ENCODE data around the gene PTGFRN.
"Not testable (repeated sequence)": the region's sequence is repeated elsewhere in the genome, so short reads cannot be mapped to it uniquely, and the experiment has no call there.

Gene PTGFRN

GRCh38 chr1:116875391-116875790 is 34.3 kb upstream of the PTGFRN start:
- Histone ChIP-seq H3K4me3 (ENCODE audit: low read depth, low read length) (no peak overlapping the region), H3K27ac (ENCODE audit: low read depth, low read length) (no peak overlapping the region), H3K9ac (ENCODE audit: low read depth, low read length) (no peak overlapping the region), H3K4me1 (ENCODE audit: control insufficient read depth, insufficient read depth, low read length) (peaks cover 24% of the 10 kb centered on the region), H3K36me3 (ENCODE audit: control insufficient read depth, insufficient read depth, low read length) (no peaks in the 10 kb centered on the region), H3K27me3 (ENCODE audit: control insufficient read depth, insufficient read depth, low read length) (no peaks in the 10 kb centered on the region), H3K9me3 (ENCODE audit: control insufficient read depth, insufficient read depth, low read length) (no peaks in the 10 kb centered on the region)

GRCh38 chr1:116875946-116876345 is 33.8 kb upstream of the PTGFRN start:
- peaks cover 24% of the 10 kb centered on the region for H3K4me1 ChIP-seq (ENCODE audit: control insufficient read depth, insufficient read depth, low read length)

GRCh38 chr1:116877141-116877818 is 32.4 kb upstream of the PTGFRN start:
- Histone ChIP-seq H3K9ac (ENCODE audit: low read depth, low read length) (no peak overlapping the region), H3K4me1 (ENCODE audit: control insufficient read depth, insufficient read depth, low read length) (peaks cover 24% of the 10 kb centered on the region), H3K9me3 (ENCODE audit: control insufficient read depth, insufficient read depth, low read length) (no peaks in the 10 kb centered on the region), H3K4me3 (ENCODE audit: low read depth, low read length) (peak overlapping the region; percentile 28; the same call in 1 of the 2 replicates), H3K27ac (ENCODE audit: low read depth, low read length) (no peak overlapping the region), H3K27me3 (ENCODE audit: control insufficient read depth, insufficient read depth, low read length) (no peaks in the 10 kb centered on the region), H3K36me3 (ENCODE audit: control insufficient read depth, insufficient read depth, low read length) (no peaks in the 10 kb centered on the region)

More at GRCh38 chr1:116875946-116876345, 33.8 kb upstream of the PTGFRN start:
- not testable (repeated sequence) for H3K9ac ChIP-seq (ENCODE audit: low read depth, low read length); H3K27ac ChIP-seq (ENCODE audit: low read depth, low read length); H3K9me3 ChIP-seq (ENCODE audit: control insufficient read depth, insufficient read depth, low read length); H3K4me3 ChIP-seq (ENCODE audit: low read depth, low read length); H3K36me3 ChIP-seq (ENCODE audit: control insufficient read depth, insufficient read depth, low read length); H3K27me3 ChIP-seq (ENCODE audit: control insufficient read depth, insufficient read depth, low read length)

- no peaks in the 10 kb centered on the region for H3K36me3 ChIP-seq (ENCODE audit: control insufficient read depth, insufficient read depth, low read length)
- H3K9ac ChIP-seq (ENCODE audit: low read depth, low read length), result peak overlapping the region; percentile 27; the same call in 1 of the 2 replicates
- peaks cover 24% of the 10 kb centered on the region for H3K4me1 ChIP-seq (ENCODE audit: control insufficient read depth, insufficient read depth, low read length)
- H3K27me3 ChIP-seq (ENCODE audit: control insufficient read depth, insufficient read depth, low read length), result no peaks in the 10 kb centered on the region
- peak overlapping the region; percentile 67 for H3K27ac ChIP-seq (ENCODE audit: low read depth, low read length)
- H3K4me3 ChIP-seq (ENCODE audit: low read depth, low read length), result peak overlapping the region; percentile 24; the same call in 1 of the 2 replicates
- H3K9me3 ChIP-seq (ENCODE audit: control insufficient read depth, insufficient read depth, low read length), result no peaks in the 10 kb centered on the region
Measured at GRCh38 chr1:116878804-116879477, 30.8 kb upstream of the PTGFRN start.

- Histone ChIP-seq H3K4me1 (ENCODE audit: control insufficient read depth, insufficient read depth, low read length) (peaks cover 24% of the 10 kb centered on the region), H3K36me3 (ENCODE audit: control insufficient read depth, insufficient read depth, low read length) (no peaks in the 10 kb centered on the region), H3K4me3 (ENCODE audit: low read depth, low read length) (no peak overlapping the region), H3K27ac (ENCODE audit: low read depth, low read length) (peak overlapping the region; percentile 67), H3K9ac (ENCODE audit: low read depth, low read length) (peak overlapping the region; percentile 19; the same call in 1 of the 2 replicates), H3K27me3 (ENCODE audit: control insufficient read depth, insufficient read depth, low read length) (no peaks in the 10 kb centered on the region), H3K9me3 (ENCODE audit: control insufficient read depth, insufficient read depth, low read length) (no peaks in the 10 kb centered on the region)
Measured at GRCh38 chr1:116879478-116880133, 30.1 kb upstream of the PTGFRN start.

GRCh38 chr1:116880917-116881316 is 28.8 kb upstream of the PTGFRN start:
- Histone ChIP-seq H3K36me3 (ENCODE audit: control insufficient read depth, insufficient read depth, low read length) (no peaks in the 10 kb centered on the region), H3K9ac (ENCODE audit: low read depth, low read length) (no peak overlapping the region), H3K27me3 (ENCODE audit: control insufficient read depth, insufficient read depth, low read length) (no peaks in the 10 kb centered on the region), H3K4me1 (ENCODE audit: control insufficient read depth, insufficient read depth, low read length) (peaks cover 24% of the 10 kb centered on the region), H3K27ac (ENCODE audit: low read depth, low read length) (no peak overlapping the region), H3K4me3 (ENCODE audit: low read depth, low read length) (no peak overlapping the region), H3K9me3 (ENCODE audit: control insufficient read depth, insufficient read depth, low read length) (no peaks in the 10 kb centered on the region)

- Histone ChIP-seq H3K4me1 (ENCODE audit: control insufficient read depth, insufficient read depth, low read length) (peaks cover 24% of the 10 kb centered on the region), H3K9me3 (ENCODE audit: control insufficient read depth, insufficient read depth, low read length) (no peaks in the 10 kb centered on the region), H3K9ac (ENCODE audit: low read depth, low read length) (no peak overlapping the region), H3K27me3 (ENCODE audit: control insufficient read depth, insufficient read depth, low read length) (no peaks in the 10 kb centered on the region), H3K4me3 (ENCODE audit: low read depth, low read length) (no peak overlapping the region), H3K27ac (ENCODE audit: low read depth, low read length) (no peak overlapping the region), H3K36me3 (ENCODE audit: control insufficient read depth, insufficient read depth, low read length) (no peaks in the 10 kb centered on the region)
Measured at GRCh38 chr1:116881879-116882520, 27.7 kb upstream of the PTGFRN start.

GRCh38 chr1:116882866-116883265 is 26.9 kb upstream of the PTGFRN start:
- no peaks in the 10 kb centered on the region for H3K36me3 ChIP-seq (ENCODE audit: control insufficient read depth, insufficient read depth, low read length)
- no peak overlapping the region for H3K4me3 ChIP-seq (ENCODE audit: low read depth, low read length)
- H3K9ac ChIP-seq (ENCODE audit: low read depth, low read length), result no peak overlapping the region
- H3K27me3 ChIP-seq (ENCODE audit: control insufficient read depth, insufficient read depth, low read length), result no peaks in the 10 kb centered on the region
- H3K27ac ChIP-seq (ENCODE audit: low read depth, low read length), result no peak overlapping the region
- H3K9me3 ChIP-seq (ENCODE audit: control insufficient read depth, insufficient read depth, low read length), result no peaks in the 10 kb centered on the region
- H3K4me1 ChIP-seq (ENCODE audit: control insufficient read depth, insufficient read depth, low read length), result peaks cover 18% of the 10 kb centered on the region

GRCh38 chr1:116886291-116886878 is 23.3 kb upstream of the PTGFRN start:
- Histone ChIP-seq H3K9ac (ENCODE audit: low read depth, low read length) (no peak overlapping the region), H3K4me3 (ENCODE audit: low read depth, low read length) (no peak overlapping the region), H3K27ac (ENCODE audit: low read depth, low read length) (no peak overlapping the region), H3K4me1 (ENCODE audit: control insufficient read depth, insufficient read depth, low read length) (no peaks in the 10 kb centered on the region), H3K36me3 (ENCODE audit: control insufficient read depth, insufficient read depth, low read length) (no peaks in the 10 kb centered on the region), H3K27me3 (ENCODE audit: control insufficient read depth, insufficient read depth, low read length) (no peaks in the 10 kb centered on the region), H3K9me3 (ENCODE audit: control insufficient read depth, insufficient read depth, low read length) (no peaks in the 10 kb centered on the region)

- no peak overlapping the region for H3K4me3 ChIP-seq (ENCODE audit: low read depth, low read length)
- H3K36me3 ChIP-seq (ENCODE audit: control insufficient read depth, insufficient read depth, low read length), result no peaks in the 10 kb centered on the region
- no peak overlapping the region for H3K27ac ChIP-seq (ENCODE audit: low read depth, low read length)
- H3K4me1 ChIP-seq (ENCODE audit: control insufficient read depth, insufficient read depth, low read length), result no peaks in the 10 kb centered on the region
- no peaks in the 10 kb centered on the region for H3K9me3 ChIP-seq (ENCODE audit: control insufficient read depth, insufficient read depth, low read length)
- H3K27me3 ChIP-seq (ENCODE audit: control insufficient read depth, insufficient read depth, low read length), result no peaks in the 10 kb centered on the region
- no peak overlapping the region for H3K9ac ChIP-seq (ENCODE audit: low read depth, low read length)
Measured at GRCh38 chr1:116887212-116887611, 22.5 kb upstream of the PTGFRN start.
